HG03571 (cell line): Measurements from ENCODE around the gene ATP6AP2.
A peak's percentile ranks its signal among the peaks of the same experiment; 100 is the strongest.
"Not testable (repeated sequence)": the region's sequence is repeated elsewhere in the genome, so short reads cannot be mapped to it uniquely, and the experiment has no call there.

ENCODE experiments used
- ATAC-seq: cut with Tn5 transposase; IDR thresholded peaks from one replicate; pipeline ENCODE4 v1.9.1; 2021; ENCODE audit not compliant: unreplicated experiment

ATP6AP2 gene

DNA sequence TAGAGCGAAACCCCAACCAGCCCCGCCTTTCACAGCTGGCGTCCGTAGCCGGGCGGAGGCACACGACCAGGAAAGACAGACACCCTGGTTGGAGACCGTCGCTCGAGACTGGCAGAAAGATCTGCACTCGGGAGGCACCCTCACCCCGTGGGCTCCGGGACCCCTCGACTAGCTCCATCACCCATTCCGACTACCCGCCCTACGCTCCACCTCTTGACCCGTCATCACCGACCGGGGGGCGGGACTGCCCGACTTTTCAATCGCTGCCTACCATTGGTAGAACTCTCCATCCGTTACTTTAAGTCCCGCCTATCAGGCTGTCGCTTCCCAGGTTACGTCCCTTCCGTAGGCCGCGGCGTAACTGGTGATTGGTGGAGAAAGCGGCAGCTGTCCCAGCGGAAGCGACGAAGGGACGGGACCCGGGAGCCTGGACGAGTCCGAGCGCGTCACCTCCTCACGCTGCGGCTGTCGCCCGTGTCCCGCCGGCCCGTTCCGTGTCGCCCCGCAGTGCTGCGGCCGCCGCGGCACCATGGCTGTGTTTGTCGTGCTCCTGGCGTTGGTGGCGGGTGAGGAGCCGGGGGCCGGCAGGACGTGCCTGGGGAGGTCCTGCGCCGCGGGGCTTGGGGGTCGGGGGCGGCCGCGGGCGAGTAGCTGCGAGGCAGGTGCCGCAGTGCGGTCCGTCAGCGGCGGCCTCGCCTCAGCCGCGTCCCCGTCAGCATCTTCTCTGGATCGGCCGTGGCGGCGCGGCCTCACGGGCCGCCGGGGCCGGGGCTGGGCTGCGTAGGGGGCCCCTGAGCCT lies at the start of gene ATP6AP2:
TSS of gene ATP6AP2 (plus strand) at position 434 of the 799 bp plus-strand sequence. CDS start at position 530, 96 bp downstream.
- peak; percentile 94 for ATAC-seq

- ATAC-seq: no peak
Observed at GRCh38 chrX:40531056-40531826, 49.5 kb upstream of the ATP6AP2 start.

- ATAC-seq: no peak
Observed at GRCh38 chrX:40537310-40537709, 43.5 kb upstream of the ATP6AP2 start.

GRCh38 chrX:40538406-40538805 lies 42.4 kb upstream of the ATP6AP2 start:
- no peak for ATAC-seq

- no peak for ATAC-seq
Observed at GRCh38 chrX:40539214-40540142, 41.3 kb upstream of the ATP6AP2 start.

- ATAC-seq: no peak
Observed at GRCh38 chrX:40542208-40542607, 38.6 kb upstream of the ATP6AP2 start.

DNA sequence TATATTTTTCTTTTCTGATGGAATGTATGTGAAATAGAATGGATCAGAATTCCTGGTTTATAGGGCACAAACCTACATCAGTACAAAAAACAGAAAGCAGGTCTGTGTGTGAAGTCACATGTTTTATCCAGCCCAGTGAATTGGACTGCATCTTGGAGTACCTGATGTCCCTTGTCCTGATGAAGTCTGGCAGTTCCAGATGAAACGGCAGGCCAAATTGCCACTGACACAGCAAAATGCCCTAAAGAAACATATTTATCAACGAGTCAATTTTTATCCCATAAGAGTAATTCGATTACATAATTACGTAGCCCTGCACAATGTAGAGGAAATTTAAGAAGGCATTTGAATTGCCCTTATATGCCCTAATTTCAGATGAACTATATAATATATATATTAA lies 37.8 kb upstream of the ATP6AP2 start:
- no peak for ATAC-seq

DNA sequence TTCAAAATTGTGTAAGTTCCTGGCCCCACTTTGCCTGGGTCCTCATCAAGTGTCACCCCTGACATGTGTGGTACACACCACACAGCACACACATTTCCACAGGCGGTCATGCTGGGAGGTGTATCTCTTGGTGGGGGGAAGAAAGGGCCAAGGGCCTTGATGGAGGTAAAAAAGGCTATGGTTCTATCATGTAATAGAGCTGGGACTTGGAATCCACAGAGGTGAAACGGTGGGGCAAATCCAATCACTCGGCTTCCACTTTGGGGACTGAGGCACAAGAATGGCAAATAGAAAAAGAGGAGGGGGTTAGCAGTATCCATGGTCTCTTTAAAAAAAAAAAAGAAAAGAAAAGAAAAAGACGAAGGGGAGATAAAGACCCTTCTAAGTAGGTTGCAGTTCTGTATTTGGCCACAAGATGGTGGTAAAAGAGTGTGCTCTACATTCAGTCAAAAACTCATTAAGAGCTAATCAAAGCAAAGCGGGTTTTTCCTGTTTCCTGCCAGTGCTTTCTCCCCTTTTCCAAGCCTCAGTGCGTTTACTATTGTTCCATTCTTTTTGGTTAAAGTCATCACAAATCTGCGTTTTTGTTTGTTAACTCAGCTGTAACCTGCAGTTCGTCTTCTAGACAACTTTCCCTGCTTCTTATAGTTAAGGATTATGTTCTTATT lies 37.0 kb upstream of the ATP6AP2 start:
- no peak for ATAC-seq

DNA sequence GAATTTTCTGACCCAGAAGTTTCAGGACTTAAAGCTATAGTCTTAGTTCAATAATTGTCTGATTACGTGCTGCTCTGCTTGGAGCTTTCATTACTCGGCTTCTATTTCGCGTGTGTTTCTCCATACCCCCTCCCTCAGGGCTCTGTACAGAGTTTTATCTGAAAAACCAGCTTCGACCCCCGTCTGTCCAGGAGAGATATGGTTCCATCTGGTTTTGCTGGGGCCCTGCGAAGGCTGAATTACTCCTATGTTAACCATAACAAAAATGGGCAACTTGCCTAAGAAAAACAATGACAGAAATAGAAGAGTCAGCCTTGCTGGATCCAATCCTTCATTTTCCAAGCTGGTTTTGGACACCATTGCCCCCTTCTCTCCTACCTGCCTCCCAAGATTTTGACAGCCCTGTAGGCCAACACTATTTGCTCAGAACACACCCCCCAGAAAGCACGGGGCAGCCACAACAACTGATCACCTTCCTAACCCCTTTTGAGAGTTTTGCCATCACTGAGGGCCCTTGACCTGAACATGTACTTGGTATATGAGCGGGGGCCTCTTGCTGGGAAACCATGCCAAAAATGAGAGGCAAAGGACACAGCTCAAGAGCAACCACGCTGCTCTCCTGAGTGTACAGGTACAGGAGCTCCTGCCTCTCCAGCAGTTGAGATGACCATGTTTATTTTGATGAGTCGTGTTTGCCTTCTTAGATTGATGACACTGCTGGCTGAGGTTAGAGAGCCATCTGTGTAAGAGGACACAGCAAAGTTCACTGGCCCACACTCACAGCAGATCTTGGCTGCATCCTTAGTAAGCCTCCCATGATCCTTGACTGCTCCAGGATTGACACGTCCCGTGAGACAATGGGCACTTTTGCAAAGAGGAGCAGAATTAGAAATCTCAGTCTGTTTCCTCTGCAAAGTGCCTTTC lies 36.2 kb upstream of the ATP6AP2 start:
- no peak for ATAC-seq

GRCh38 chrX:40546870-40547269 lies 33.9 kb upstream of the ATP6AP2 start:
- no peak for ATAC-seq

- no peak for ATAC-seq
Observed at GRCh38 chrX:40550066-40550465, 30.7 kb upstream of the ATP6AP2 start.

GRCh38 chrX:40552768-40553167 lies 28.0 kb upstream of the ATP6AP2 start:
- ATAC-seq: no peak

- ATAC-seq: no peak
Observed at GRCh38 chrX:40558590-40558989, 22.2 kb upstream of the ATP6AP2 start.

GRCh38 chrX:40563784-40564183 lies 17.0 kb upstream of the ATP6AP2 start:
- no peak for ATAC-seq

DNA sequence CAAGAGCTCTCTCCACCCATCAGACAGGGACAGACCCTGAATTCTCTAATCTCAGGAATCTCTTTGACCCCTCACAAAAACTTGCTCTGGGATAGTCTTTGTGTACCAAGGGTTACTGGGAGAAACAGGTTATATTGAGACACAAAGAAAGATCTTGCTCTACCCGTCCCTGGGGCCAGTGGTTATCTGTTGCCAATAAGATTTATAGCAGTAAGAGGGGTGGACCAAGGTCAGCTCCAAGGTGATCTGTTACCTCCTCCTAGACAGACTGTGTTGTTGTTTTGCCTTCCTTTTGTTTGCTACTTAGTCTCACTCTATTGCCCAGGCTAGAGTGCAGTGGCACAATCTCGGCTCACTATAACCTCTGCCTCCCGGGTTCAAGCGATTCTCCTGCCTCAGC lies 16.3 kb upstream of the ATP6AP2 start:
- ATAC-seq: no peak

- no peak for ATAC-seq
Observed at GRCh38 chrX:40570346-40571093, 10.2 kb upstream of the ATP6AP2 start.

DNA sequence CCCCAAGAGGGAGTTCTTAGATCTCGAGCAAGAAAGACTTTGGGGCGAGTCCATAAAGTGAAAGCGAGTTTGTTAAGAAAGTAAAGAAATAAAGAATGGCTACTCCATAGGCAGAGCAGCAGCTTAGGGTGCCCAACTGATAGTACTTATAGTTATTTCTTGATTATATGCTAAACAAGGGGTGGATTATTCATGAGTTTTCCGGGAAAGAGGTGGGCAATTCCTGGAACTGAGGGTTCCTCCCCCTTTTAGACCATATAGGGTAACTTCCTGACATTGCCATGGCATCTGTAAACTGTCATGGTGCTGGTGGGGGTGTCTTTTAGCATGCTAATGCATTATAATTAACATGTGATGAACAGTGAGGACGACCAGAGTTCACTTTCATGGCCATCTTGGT lies 9.6 kb upstream of the ATP6AP2 start:
- ATAC-seq: not testable (repeated sequence)

- no peak for ATAC-seq
Observed at GRCh38 chrX:40571600-40571999, 9.2 kb upstream of the ATP6AP2 start.

GRCh38 chrX:40573763-40574162 lies 7.0 kb upstream of the ATP6AP2 start:
- no peak for ATAC-seq
